Measurements from ENCODE around the gene SPATA13. TPM values are rescaled to one million over a fixed set of nuclear protein-coding genes. Genes with fewer than 3 reads are reported as not detected.

The SPATA13 gene
- total RNA-seq, 3 donors from 2014 or later (not counting 1 experiment from before 2014, with no cell fraction given): 108 to 141 (median 141) TPM

- no peaks in the 10 kb centered on the region for H3K36me3 Mint-ChIP-seq
Measured at GRCh38 chr13:24148414-24149235, 11.9 kb upstream of the SPATA13 start.

DNA sequence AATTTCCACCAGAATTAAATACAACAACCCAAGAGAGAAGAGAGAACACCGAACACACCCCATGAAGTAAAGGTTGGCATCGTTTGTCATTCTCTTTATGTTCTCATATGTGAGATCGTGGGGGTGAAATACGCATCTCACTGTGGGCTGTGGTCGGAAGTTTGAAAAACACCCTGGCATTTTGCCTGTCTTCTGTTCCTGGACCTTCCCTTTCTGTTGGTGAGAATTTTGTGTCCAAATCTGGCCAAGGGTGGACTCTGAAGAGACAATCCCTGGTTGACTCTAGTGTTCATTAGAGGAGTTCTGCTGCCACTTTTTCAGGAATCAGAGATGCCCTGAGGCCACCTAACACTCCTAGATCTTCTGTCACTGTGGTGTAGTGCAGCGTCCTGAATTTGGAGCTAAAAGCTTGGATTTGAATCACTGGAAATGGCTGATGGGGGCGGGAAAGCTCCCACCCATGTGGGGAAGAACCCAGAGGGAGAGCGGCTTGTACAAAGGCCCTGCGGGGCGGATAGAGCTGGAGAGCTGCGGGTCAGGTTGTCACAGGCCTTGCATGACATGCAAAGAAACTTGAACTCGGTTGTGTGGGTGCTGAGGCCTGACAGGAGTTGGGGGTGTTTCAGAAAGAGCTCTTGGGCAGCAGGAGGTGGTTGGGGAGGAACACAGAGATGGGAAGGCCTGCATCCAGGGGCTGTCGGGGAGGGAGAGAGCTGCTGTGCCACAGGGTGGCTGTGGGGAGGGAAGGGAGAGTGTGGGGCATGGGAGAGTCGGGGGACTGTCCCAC lies 11.1 kb upstream of the SPATA13 start:
- Histone ChIP-seq H3K4me3 (ENCODE audit: low read length) (no peak overlapping the region), H3K27ac (ENCODE audit: low read length) (no peak overlapping the region), H3K9me3 (ENCODE audit: control insufficient read depth, insufficient read depth, low read length) (no peaks in the 10 kb centered on the region), H3K27me3 (ENCODE audit: control insufficient read depth, insufficient read depth, low read length) (no peaks in the 10 kb centered on the region), H3K4me1 (ENCODE audit: control insufficient read depth, insufficient read depth, low read length) (no peaks in the 10 kb centered on the region), H3K36me3 (ENCODE audit: control insufficient read depth, insufficient read depth, low read length) (no peaks in the 10 kb centered on the region)
- H3K27me3 Mint-ChIP-seq (ENCODE audit: low read depth in 2 of 2): peaks cover 7 to 21% of the 10 kb centered on the region in 2 donors
- DNase-seq (no peak), ATAC-seq (no peak)
- H3K36me3 Mint-ChIP-seq: no peaks in the 10 kb centered on the region
- no peak overlapping the region for H3K27ac Mint-ChIP-seq
- intact Hi-C loops (cut with micrococcal nuclease): no loop called here
- TF ChIP-seq, protein P1, sequence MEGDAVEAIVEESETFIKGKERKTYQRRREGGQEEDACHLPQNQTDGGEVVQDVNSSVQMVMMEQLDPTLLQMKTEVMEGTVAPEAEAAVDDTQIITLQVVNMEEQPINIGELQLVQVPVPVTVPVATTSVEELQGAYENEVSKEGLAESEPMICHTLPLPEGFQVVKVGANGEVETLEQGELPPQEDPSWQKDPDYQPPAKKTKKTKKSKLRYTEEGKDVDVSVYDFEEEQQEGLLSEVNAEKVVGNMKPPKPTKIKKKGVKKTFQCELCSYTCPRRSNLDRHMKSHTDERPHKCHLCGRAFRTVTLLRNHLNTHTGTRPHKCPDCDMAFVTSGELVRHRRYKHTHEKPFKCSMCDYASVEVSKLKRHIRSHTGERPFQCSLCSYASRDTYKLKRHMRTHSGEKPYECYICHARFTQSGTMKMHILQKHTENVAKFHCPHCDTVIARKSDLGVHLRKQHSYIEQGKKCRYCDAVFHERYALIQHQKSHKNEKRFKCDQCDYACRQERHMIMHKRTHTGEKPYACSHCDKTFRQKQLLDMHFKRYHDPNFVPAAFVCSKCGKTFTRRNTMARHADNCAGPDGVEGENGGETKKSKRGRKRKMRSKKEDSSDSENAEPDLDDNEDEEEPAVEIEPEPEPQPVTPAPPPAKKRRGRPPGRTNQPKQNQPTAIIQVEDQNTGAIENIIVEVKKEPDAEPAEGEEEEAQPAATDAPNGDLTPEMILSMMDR (IDR thresholded peaks at IDR 0.05): no peak
- WGBS (ENCODE audit: insufficient coverage): 86% methylated on average over 14 of the region's 14 CpGs
- no peaks in the 10 kb centered on the region for H3K9me3 Mint-ChIP-seq
- no peak overlapping the region for H3K4me3 Mint-ChIP-seq
- H3K4me1 Mint-ChIP-seq: peaks cover 0 to 4% of the 10 kb centered on the region in 2 donors

More at GRCh38 chr13:24148414-24149235, 11.9 kb upstream of the SPATA13 start:
- peaks cover 7 to 21% of the 10 kb centered on the region in 2 donors for H3K27me3 Mint-ChIP-seq (ENCODE audit: low read depth in 2 of 2)
- no peak for DNase-seq
- no peak for ATAC-seq
- peaks cover 0 to 4% of the 10 kb centered on the region in 2 donors for H3K4me1 Mint-ChIP-seq
- H3K9me3 Mint-ChIP-seq: no peaks in the 10 kb centered on the region
- intact Hi-C loops (cut with micrococcal nuclease): no loop called here
- H3K4me3 ChIP-seq (ENCODE audit: low read length): no peak overlapping the region
- 71% methylated on average over 6 of the region's 6 CpGs for WGBS (ENCODE audit: insufficient coverage)
- no peak overlapping the region for H3K27ac ChIP-seq (ENCODE audit: low read length)
- H3K36me3 ChIP-seq (ENCODE audit: control insufficient read depth, insufficient read depth, low read length): no peaks in the 10 kb centered on the region
- H3K4me1 ChIP-seq (ENCODE audit: control insufficient read depth, insufficient read depth, low read length): no peaks in the 10 kb centered on the region
- no peaks in the 10 kb centered on the region for H3K27me3 ChIP-seq (ENCODE audit: control insufficient read depth, insufficient read depth, low read length)
- no peaks in the 10 kb centered on the region for H3K9me3 ChIP-seq (ENCODE audit: control insufficient read depth, insufficient read depth, low read length)
- H3K27ac Mint-ChIP-seq: no peak overlapping the region
- H3K4me3 Mint-ChIP-seq: no peak overlapping the region
- TF ChIP-seq, protein P1 (IDR thresholded peaks at IDR 0.05): no peak

- DNase-seq (no peak), ATAC-seq (no peak)
- Histone ChIP-seq H3K4me1 (ENCODE audit: control insufficient read depth, insufficient read depth, low read length) (no peaks in the 10 kb centered on the region), H3K9me3 (ENCODE audit: control insufficient read depth, insufficient read depth, low read length) (no peaks in the 10 kb centered on the region), H3K36me3 (ENCODE audit: control insufficient read depth, insufficient read depth, low read length) (no peaks in the 10 kb centered on the region), H3K4me3 (ENCODE audit: low read length) (no peak overlapping the region), H3K27ac (ENCODE audit: low read length) (no peak overlapping the region), H3K27me3 (ENCODE audit: control insufficient read depth, insufficient read depth, low read length) (no peaks in the 10 kb centered on the region)
- H3K4me1 Mint-ChIP-seq: peaks cover 0 to 4% of the 10 kb centered on the region in 2 donors
- peaks cover 3 to 18% of the 10 kb centered on the region in 2 donors for H3K27me3 Mint-ChIP-seq (ENCODE audit: low read depth in 2 of 2)
- H3K9me3 Mint-ChIP-seq: no peaks in the 10 kb centered on the region
- H3K36me3 Mint-ChIP-seq: no peaks in the 10 kb centered on the region
- TF ChIP-seq, protein P1 (IDR thresholded peaks at IDR 0.05): no peak
- no peak overlapping the region for H3K4me3 Mint-ChIP-seq
- no peak overlapping the region for H3K27ac Mint-ChIP-seq
- intact Hi-C loops (cut with micrococcal nuclease): no loop called here
- 93% methylated on average over 3 of the region's 3 CpGs for WGBS (ENCODE audit: insufficient coverage)
Measured at GRCh38 chr13:24150572-24150971, 9.9 kb upstream of the SPATA13 start.

Measured in natural killer cell (primary cell).